Parathyroid adenoma (tissue), 2 donors: ENCODE measurements around the gene ZNF415.
"Not testable (repeated sequence)": the region's sequence is repeated elsewhere in the genome, so short reads cannot be mapped to it uniquely, and the experiment has no call there.

Experiments
- H2AFZ ChIP-seq: fragments of 300-600 bp; sonication (generic); one replicate; pipeline ENCODE4 v1.7.0; 2017; ENCODE audit warnings: antibody characterized with exemption, mild to moderate bottlenecking
- H3K27ac ChIP-seq: fragments of 300-600 bp; sonication (generic); one replicate; pipeline ENCODE4 v1.7.0; 2017
- H3K27me3 ChIP-seq: fragments of 300-600 bp; sonication (generic); one replicate; pipeline ENCODE4 v1.7.0; 2017; ENCODE audit warnings: low read length; ENCODE audit not compliant: control insufficient read depth, insufficient read depth
- H3K36me3 ChIP-seq: fragments of 300-600 bp; sonication (generic); one replicate; pipeline ENCODE4 v1.7.0; 2017; ENCODE audit warnings: low read length; ENCODE audit not compliant: control insufficient read depth, insufficient read depth
- H3K4me1 ChIP-seq: fragments of 300-600 bp; sonication (generic); one replicate; pipeline ENCODE4 v1.7.0; 2017; ENCODE audit warnings: control low read depth
- H3K4me2 ChIP-seq: fragments of 300-600 bp; sonication (generic); one replicate; pipeline ENCODE4 v1.7.0; 2017; ENCODE audit warnings: low read length
- H3K4me3 ChIP-seq: fragments of 300-600 bp; sonication (generic); one replicate; pipeline ENCODE4 v1.7.0; 2017; ENCODE audit warnings: low read depth, low read length
- H3K79me2 ChIP-seq: fragments of 300-600 bp; sonication (generic); one replicate; pipeline ENCODE4 v1.7.0; 2017; ENCODE audit warnings: control low read depth
- H3K9ac ChIP-seq: fragments of 300-600 bp; sonication (generic); one replicate; pipeline ENCODE4 v1.7.0; 2017; ENCODE audit warnings: mild to moderate bottlenecking
- H3K9me3 ChIP-seq: fragments of 300-600 bp; sonication (generic); one replicate; pipeline ENCODE4 v1.7.0; 2017; ENCODE audit warnings: low read length; ENCODE audit not compliant: control insufficient read depth
- CTCF ChIP-seq: fragments of 300-600 bp; sonication (generic); IDR thresholded peaks from one replicate; pipeline ENCODE4 v1.7.0; 2017; ENCODE audit warnings: antibody characterized with exemption, mild to moderate bottlenecking
- donor health status: primary hyperparathyroidism.

The ZNF415 gene

GRCh38 chr19:53130506-53130905 is 2.2 kb downstream of the ZNF415 start:
- Histone ChIP-seq H3K9ac (no peak overlapping the region), H2AFZ (no peak overlapping the region), H3K4me2 (no peak overlapping the region), H3K36me3 (no peaks in the 10 kb centered on the region), H3K9me3 (no peaks in the 10 kb centered on the region), H3K27me3 (no peaks in the 10 kb centered on the region), H3K4me3 (no peak overlapping the region), H3K4me1 (peaks cover 4% of the 10 kb centered on the region), H3K27ac (no peak overlapping the region), H3K79me2 (peaks cover 3% of the 10 kb centered on the region)
- no peak for TF ChIP-seq CTCF

DNA sequence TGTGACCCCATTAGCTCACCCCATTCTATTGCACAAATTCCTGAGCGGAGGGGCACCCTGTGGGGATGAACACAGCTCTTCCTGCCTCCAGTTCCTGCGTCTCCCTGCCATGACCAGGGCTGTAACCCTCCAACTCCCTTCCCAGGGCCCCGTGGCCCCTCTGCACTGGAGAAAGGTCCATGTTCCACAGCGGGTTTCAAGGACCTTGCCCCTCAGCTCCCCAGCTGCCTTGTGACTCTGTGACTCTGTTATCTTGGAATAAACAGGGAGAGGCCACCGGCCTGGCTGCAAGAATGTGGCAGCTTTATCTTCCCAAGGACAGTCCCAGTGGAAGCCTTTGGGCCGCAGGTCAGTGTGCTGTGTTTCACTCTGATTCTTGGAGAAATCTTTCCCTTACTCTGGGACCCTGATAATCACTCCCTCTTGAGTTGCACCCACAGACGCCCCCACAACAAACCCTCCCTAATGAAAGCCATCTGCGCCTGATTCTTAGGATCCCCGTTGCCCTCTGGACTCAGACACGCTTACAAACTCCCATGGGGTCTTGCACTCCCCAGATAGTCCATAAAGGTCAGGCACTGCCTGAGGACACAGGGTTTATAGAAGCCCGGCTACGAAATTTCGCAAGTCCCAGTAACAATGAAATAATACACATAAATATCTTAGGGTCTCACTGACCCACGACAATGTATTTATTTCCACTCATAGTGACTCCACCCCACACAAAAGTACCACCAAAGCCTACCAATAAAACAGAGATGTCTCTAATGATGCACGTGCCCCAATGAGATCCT is 5.8 kb downstream of the ZNF415 start:
- H2AFZ ChIP-seq, H3K4me2 ChIP-seq, H3K36me3 ChIP-seq, H3K4me3 ChIP-seq, H3K79me2 ChIP-seq, H3K9me3 ChIP-seq, H3K4me1 ChIP-seq, H3K9ac ChIP-seq, H3K27me3 ChIP-seq, H3K27ac ChIP-seq: not testable (repeated sequence)

GRCh38 chr19:53123400-53123799 is 9.3 kb downstream of the ZNF415 start:
- Histone ChIP-seq H3K4me2 (no peak overlapping the region), H3K9me3 (no peaks in the 10 kb centered on the region), H3K27ac (no peak overlapping the region), H3K27me3 (no peaks in the 10 kb centered on the region), H3K4me1 (no peaks in the 10 kb centered on the region), H3K79me2 (no peaks in the 10 kb centered on the region), H3K9ac (no peak overlapping the region), H2AFZ (no peak overlapping the region), H3K4me3 (no peak overlapping the region), H3K36me3 (no peaks in the 10 kb centered on the region)
- no peak for TF ChIP-seq CTCF

- no peak overlapping the region for H3K9ac ChIP-seq
- no peak overlapping the region for H2AFZ ChIP-seq
- H3K27me3 ChIP-seq, result no peaks in the 10 kb centered on the region
- H3K27ac ChIP-seq, result no peak overlapping the region
- no peak overlapping the region for H3K4me3 ChIP-seq
- H3K36me3 ChIP-seq, result no peaks in the 10 kb centered on the region
- no peaks in the 10 kb centered on the region for H3K79me2 ChIP-seq
- no peaks in the 10 kb centered on the region for H3K4me1 ChIP-seq
- H3K4me2 ChIP-seq, result no peak overlapping the region
- TF ChIP-seq CTCF, result no peak
- H3K9me3 ChIP-seq, result no peaks in the 10 kb centered on the region
Measured at GRCh38 chr19:53112286-53112685, 20.4 kb downstream of the ZNF415 start.

GRCh38 chr19:53109527-53109926 is 23.2 kb downstream of the ZNF415 start:
- no peak for TF ChIP-seq CTCF
- H3K27ac ChIP-seq, result no peak overlapping the region
- H3K4me3 ChIP-seq, result no peak overlapping the region
- no peaks in the 10 kb centered on the region for H3K9me3 ChIP-seq
- no peak overlapping the region for H3K9ac ChIP-seq
- H3K27me3 ChIP-seq, result no peaks in the 10 kb centered on the region
- H2AFZ ChIP-seq, result no peak overlapping the region
- no peak overlapping the region for H3K4me2 ChIP-seq
- H3K36me3 ChIP-seq, result no peaks in the 10 kb centered on the region
- no peaks in the 10 kb centered on the region for H3K79me2 ChIP-seq
- no peaks in the 10 kb centered on the region for H3K4me1 ChIP-seq
